Activated CD4-positive, alpha-beta T cell treated with anti-CD3 and anti-CD28 coated beads, Interleukin-2, amount 10 ng/mL, durations not matched to agents 24 days and 14 days (primary cell): ENCODE data around the gene PAPOLB. TPM values are rescaled to one million over a fixed set of nuclear protein-coding genes. Genes with fewer than 3 reads are reported as not detected.
"Not testable (repeated sequence)": the region's sequence is repeated elsewhere in the genome, so short reads cannot be mapped to it uniquely, and the experiment has no call there.

ENCODE experiments used
- DNase-seq: peaks from one replicate; pipeline ENCODE4 v3.0.0; 2022
- H3K27ac Mint-ChIP-seq: one replicate; pipeline ENCODE4 v1.8.0; 2022; ENCODE audit warnings: mild to moderate bottlenecking, mixed read lengths
- H3K27me3 Mint-ChIP-seq: one replicate; pipeline ENCODE4 v1.8.0; 2022; ENCODE audit warnings: mixed read lengths
- H3K36me3 Mint-ChIP-seq: one replicate; pipeline ENCODE4 v1.8.0; 2022; ENCODE audit warnings: low read depth, mild to moderate bottlenecking, mixed read lengths
- H3K4me1 Mint-ChIP-seq: one replicate; pipeline ENCODE4 v1.8.0; 2021; ENCODE audit warnings: mixed read lengths
- H3K4me3 Mint-ChIP-seq: one replicate; pipeline ENCODE4 v1.8.0; 2022; ENCODE audit warnings: mild to moderate bottlenecking, moderate library complexity, mixed read lengths
- H3K9me3 Mint-ChIP-seq: one replicate; pipeline ENCODE4 v1.8.0; 2021; ENCODE audit warnings: mixed read lengths
- intact Hi-C: fragments of 100-400 bp; cut with micrococcal nuclease; formaldehyde crosslinking; loops from one replicate; pipeline ENCODE4 v1.15.1; 2023
- total RNA-seq: library from RNA; stranded (reverse); gene quantifications from 2 replicates; pipeline ENCODE4 v1.2.3, GENCODE V29; 2022

The PAPOLB gene
- not detected in 2 replicates for total RNA-seq

- Mint-ChIP-seq H3K9me3 (peaks cover 10% of the 10 kb centered on the region), H3K27me3 (peaks cover 69% of the 10 kb centered on the region), H3K4me1 (no peaks in the 10 kb centered on the region), H3K36me3 (no peaks in the 10 kb centered on the region), H3K27ac (no peak within 1 kb of the TSS), H3K4me3 (no peak within 1 kb of the TSS)
- intact Hi-C loops = no loop called here
- DNase-seq = no peak
These were observed at the start of gene PAPOLB for GRCh38 chr7:4861673-4862072. Gene PAPOLB (minus strand): TSS chr7:4862030. CDS start chr7:4861810, 220 bp downstream.

DNA sequence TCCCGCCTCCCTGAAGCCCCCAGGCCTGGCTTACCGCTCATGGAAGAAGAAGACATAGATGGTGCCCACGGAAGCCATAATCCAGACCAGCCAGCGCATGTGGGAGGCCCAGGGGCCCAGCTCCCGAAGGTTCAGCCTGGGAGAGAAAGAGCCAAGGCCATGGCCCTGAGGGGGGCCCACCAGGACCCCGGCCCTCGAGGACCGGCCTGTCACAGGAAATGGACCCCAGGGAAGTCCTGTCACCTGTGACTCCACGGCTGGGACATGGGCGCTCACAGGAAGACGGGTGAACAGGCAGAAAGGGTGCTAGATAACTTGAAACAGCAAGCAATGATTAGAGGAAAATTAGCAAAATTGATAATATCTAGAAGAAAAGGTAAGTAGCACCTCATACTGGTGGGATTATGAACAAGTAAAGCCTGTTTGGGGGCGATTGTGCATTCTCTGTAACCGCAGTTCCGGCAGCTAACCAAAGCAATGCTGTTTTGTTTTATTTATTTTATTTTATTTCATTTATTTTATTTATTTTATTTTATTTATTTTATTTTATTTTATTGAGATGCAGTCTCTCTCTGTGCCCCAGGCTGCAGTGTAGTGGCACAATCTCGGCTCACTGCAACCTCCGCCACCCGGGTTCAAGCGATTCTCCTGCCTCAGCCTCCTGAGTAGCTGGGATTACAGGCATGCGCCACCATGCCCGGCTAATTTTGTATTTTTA, 49.4 kb upstream of the PAPOLB start:
- no peaks in the 10 kb centered on the region for H3K9me3 Mint-ChIP-seq
- no peaks in the 10 kb centered on the region for H3K27me3 Mint-ChIP-seq
- intact Hi-C loops = no loop called here
- H3K4me3 Mint-ChIP-seq = no peak overlapping the region
- DNase-seq = no peak
- no peak overlapping the region for H3K27ac Mint-ChIP-seq
- no peaks in the 10 kb centered on the region for H3K4me1 Mint-ChIP-seq
- no peaks in the 10 kb centered on the region for H3K36me3 Mint-ChIP-seq

DNA sequence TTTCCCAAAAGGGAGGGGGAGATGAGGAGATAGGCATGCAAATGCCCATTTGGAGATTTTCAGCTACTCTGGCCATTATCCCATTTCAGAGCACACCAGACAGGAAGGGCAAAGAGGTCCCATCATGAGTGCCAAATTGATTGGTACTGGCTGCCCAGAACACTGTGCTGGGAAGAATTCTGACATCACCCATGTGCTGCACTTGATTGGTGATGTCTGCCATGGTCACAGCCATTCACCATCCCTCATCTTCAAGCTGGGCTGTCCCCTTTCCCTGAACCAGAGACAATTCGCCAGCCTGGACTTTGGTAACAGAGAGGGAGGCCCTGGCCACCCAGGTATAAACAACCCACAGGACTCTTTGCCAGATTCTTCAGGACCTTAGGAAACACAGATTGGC, 44.9 kb upstream of the PAPOLB start:
- no peaks in the 10 kb centered on the region for H3K27me3 Mint-ChIP-seq
- DNase-seq = no peak
- no peaks in the 10 kb centered on the region for H3K36me3 Mint-ChIP-seq
- no peaks in the 10 kb centered on the region for H3K4me1 Mint-ChIP-seq
- no peak overlapping the region for H3K27ac Mint-ChIP-seq
- intact Hi-C loops = no loop called here
- no peak overlapping the region for H3K4me3 Mint-ChIP-seq
- no peaks in the 10 kb centered on the region for H3K9me3 Mint-ChIP-seq

DNA sequence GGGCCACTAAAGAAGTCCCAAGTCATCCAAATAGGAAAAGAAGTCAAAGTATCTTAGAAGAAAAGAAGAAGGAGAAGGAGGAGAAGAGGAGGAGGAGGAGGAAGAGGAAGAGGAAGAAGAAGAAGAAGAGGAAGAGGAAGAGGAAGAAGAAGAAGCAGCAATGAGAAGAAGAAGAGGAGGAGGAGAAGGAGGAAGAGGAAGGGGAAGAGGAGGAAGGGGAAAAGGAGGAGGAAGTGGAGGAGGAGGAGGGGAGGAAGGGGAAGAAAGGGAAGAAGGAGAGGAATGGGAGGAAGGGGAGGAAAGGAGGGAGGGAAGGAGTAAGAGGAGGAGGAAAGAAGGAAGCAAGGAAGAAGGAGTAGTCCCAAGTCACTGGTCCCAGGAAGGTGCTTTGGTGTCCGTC, 43.3 kb upstream of the PAPOLB start:
- H3K27me3 Mint-ChIP-seq = no peaks in the 10 kb centered on the region
- no peaks in the 10 kb centered on the region for H3K9me3 Mint-ChIP-seq
- H3K4me3 Mint-ChIP-seq = no peak overlapping the region
- no peak for DNase-seq
- intact Hi-C loops = no loop called here
- no peak overlapping the region for H3K27ac Mint-ChIP-seq
- no peaks in the 10 kb centered on the region for H3K4me1 Mint-ChIP-seq
- H3K36me3 Mint-ChIP-seq = no peaks in the 10 kb centered on the region

- intact Hi-C loops = no loop called here
- Mint-ChIP-seq H3K4me1 (no peaks in the 10 kb centered on the region), H3K4me3 (no peak overlapping the region), H3K36me3 (no peaks in the 10 kb centered on the region), H3K9me3 (no peaks in the 10 kb centered on the region), H3K27ac (no peak overlapping the region), H3K27me3 (no peaks in the 10 kb centered on the region)
- no peak for DNase-seq
These were observed 42.5 kb upstream of the PAPOLB start for GRCh38 chr7:4904346-4904745.

GRCh38 chr7:4895766-4896165, 33.9 kb upstream of the PAPOLB start:
- Mint-ChIP-seq H3K27ac (no peak overlapping the region), H3K4me3 (no peak overlapping the region), H3K4me1 (no peaks in the 10 kb centered on the region), H3K9me3 (peaks cover 4% of the 10 kb centered on the region), H3K36me3 (no peaks in the 10 kb centered on the region), H3K27me3 (no peaks in the 10 kb centered on the region)
- intact Hi-C loops = no loop called here
- DNase-seq = no peak

GRCh38 chr7:4894482-4894881, 32.7 kb upstream of the PAPOLB start:
- Mint-ChIP-seq H3K4me3 (no peak overlapping the region), H3K4me1 (no peaks in the 10 kb centered on the region), H3K27ac (no peak overlapping the region), H3K27me3 (no peaks in the 10 kb centered on the region), H3K36me3 (no peaks in the 10 kb centered on the region), H3K9me3 (peaks cover 4% of the 10 kb centered on the region)
- no peak for DNase-seq
- intact Hi-C loops = no loop called here

DNA sequence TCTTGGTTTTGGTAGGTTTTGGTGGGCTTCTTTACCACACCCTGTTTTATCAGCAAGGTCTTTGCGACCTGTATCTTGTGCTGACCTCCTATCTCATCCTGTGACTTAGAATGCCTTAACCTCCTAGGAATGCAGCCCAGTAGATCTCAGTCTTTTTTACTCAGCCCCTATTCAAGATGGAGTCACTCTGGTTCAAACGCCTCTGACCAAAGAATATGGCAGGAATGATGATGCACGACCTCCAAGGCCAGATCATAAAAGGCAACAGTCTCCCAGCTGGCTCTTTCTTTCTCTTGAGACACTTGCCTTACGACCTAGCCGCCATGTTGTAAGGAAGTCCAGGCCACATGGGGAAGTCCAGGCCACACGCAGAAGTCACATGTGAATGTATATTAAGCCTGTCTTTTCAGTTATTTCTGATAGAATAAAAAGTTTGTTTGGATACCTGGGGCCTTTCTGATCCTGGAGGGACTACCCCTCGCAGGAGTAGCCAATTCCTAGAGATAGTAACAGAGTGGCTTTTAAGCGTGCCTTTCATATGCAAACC, 32.2 kb upstream of the PAPOLB start:
- no peak overlapping the region for H3K4me3 Mint-ChIP-seq
- no peaks in the 10 kb centered on the region for H3K27me3 Mint-ChIP-seq
- no peaks in the 10 kb centered on the region for H3K4me1 Mint-ChIP-seq
- intact Hi-C loops = no loop called here
- DNase-seq = no peak
- no peaks in the 10 kb centered on the region for H3K36me3 Mint-ChIP-seq
- peaks cover 4% of the 10 kb centered on the region for H3K9me3 Mint-ChIP-seq
- no peak overlapping the region for H3K27ac Mint-ChIP-seq

- not testable (repeated sequence) for H3K36me3 Mint-ChIP-seq
These were observed 31.4 kb upstream of the PAPOLB start for GRCh38 chr7:4893188-4893587.

GRCh38 chr7:4891522-4891921, 29.7 kb upstream of the PAPOLB start:
- intact Hi-C loops, DNase-seq, H3K36me3 Mint-ChIP-seq, H3K27ac Mint-ChIP-seq, H3K4me1 Mint-ChIP-seq, H3K4me3 Mint-ChIP-seq, H3K9me3 Mint-ChIP-seq, H3K27me3 Mint-ChIP-seq: not testable (repeated sequence)

More at GRCh38 chr7:4893188-4893587, 31.4 kb upstream of the PAPOLB start:
- DNase-seq, intact Hi-C loops, H3K4me3 Mint-ChIP-seq, H3K4me1 Mint-ChIP-seq, H3K27me3 Mint-ChIP-seq, H3K27ac Mint-ChIP-seq, H3K9me3 Mint-ChIP-seq: not testable (repeated sequence)

DNA sequence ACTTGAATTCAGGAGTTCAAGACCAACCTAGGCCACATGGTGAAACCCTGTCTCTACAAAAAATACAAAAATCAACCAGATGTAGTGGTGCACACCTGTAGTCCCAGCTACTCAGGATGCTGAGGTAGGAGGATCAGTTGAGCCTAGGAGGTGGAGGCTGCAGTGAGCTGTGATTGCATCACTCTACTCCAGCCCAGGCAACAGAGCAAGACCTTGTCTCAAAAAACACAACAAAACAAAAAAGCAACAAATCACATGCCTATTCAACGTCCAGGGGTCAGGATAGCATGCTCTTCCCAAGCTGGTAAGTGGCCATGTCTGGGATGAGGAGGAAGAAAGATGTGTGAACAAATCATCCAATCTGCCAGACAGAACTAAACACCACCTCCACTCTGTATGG, 27.9 kb upstream of the PAPOLB start:
- Mint-ChIP-seq H3K36me3 (no peaks in the 10 kb centered on the region), H3K9me3 (peaks cover 4% of the 10 kb centered on the region), H3K27me3 (peaks cover 3% of the 10 kb centered on the region), H3K27ac (no peak overlapping the region), H3K4me3 (no peak overlapping the region), H3K4me1 (no peaks in the 10 kb centered on the region)
- no peak for DNase-seq
- intact Hi-C loops = loop anchor here (10.0 kb wide), 1 partner anchor 275 kb away; no protein-coding TSS in a partner anchor

GRCh38 chr7:4888161-4888560, 26.3 kb upstream of the PAPOLB start:
- Mint-ChIP-seq H3K9me3 (no peaks in the 10 kb centered on the region), H3K4me1 (no peaks in the 10 kb centered on the region), H3K36me3 (no peaks in the 10 kb centered on the region), H3K27ac (no peak overlapping the region), H3K4me3 (no peak overlapping the region), H3K27me3 (peaks cover 9% of the 10 kb centered on the region)
- no peak for DNase-seq
- intact Hi-C loops = loop anchor here (10.0 kb wide), 1 partner anchor 273 kb away; no protein-coding TSS in a partner anchor

DNA sequence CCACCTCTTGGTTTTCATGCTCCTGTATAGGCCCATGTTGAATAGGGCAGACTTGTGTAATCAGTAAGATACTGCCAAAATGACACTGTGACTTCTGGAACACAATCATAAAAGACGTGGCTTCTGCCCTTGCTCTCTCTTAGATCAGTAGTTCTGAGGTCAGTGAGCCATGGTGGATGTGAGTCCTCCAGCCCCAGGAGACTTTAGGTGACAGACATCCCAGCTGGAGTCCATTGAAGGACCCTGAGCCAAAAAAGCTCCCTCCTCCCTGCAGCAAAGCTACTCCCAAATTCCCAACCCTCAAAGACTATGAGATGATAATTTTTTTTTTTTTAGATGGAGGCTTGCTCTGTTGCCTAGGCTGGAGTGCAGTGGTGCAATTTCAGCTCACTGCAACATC, 24.8 kb upstream of the PAPOLB start:
- no peaks in the 10 kb centered on the region for H3K36me3 Mint-ChIP-seq

GRCh38 chr7:4885317-4885807, 23.5 kb upstream of the PAPOLB start:
- H3K36me3 Mint-ChIP-seq = no peaks in the 10 kb centered on the region
- no peaks in the 10 kb centered on the region for H3K9me3 Mint-ChIP-seq
- H3K27ac Mint-ChIP-seq = no peak overlapping the region
- no peak for DNase-seq
- peaks cover 3% of the 10 kb centered on the region for H3K4me1 Mint-ChIP-seq
- intact Hi-C loops = loop anchor here (10.0 kb wide), 1 partner anchor 271 kb away; no protein-coding TSS in a partner anchor
- H3K27me3 Mint-ChIP-seq = peaks cover 25% of the 10 kb centered on the region
- H3K4me3 Mint-ChIP-seq = no peak overlapping the region

More for the DNA sequence above, 24.8 kb upstream of the PAPOLB start:
- Mint-ChIP-seq H3K4me3 (no peak overlapping the region), H3K4me1 (peaks cover 3% of the 10 kb centered on the region), H3K27ac (no peak overlapping the region), H3K9me3 (no peaks in the 10 kb centered on the region), H3K27me3 (peaks cover 22% of the 10 kb centered on the region)
- DNase-seq = no peak
- intact Hi-C loops = loop anchor here (10.0 kb wide), 1 partner anchor 272 kb away; no protein-coding TSS in a partner anchor
